Thyroid gland (tissue), 4 donors: ENCODE measurements around the gene LPP.

ENCODE experiments used
- POLR2A ChIP-seq, 2 donors: fragments of 450-650 bp; IDR thresholded peaks; one replicate each; pipeline ENCODE4 v1.6.1; 2017; ENCODE audit warnings: antibody characterized with exemption in 2 of 2, mild to moderate bottlenecking in 2 of 2, moderate library complexity in 1 of 2
- TF ChIP-seq, protein P1 (sequence below), 6 experiments: fragments of 200-600 bp in 3 of 6; fragments of 450-650 bp in 3 of 6; sonication (generic) in 3 of 6; IDR thresholded peaks; one replicate each; pipeline ENCODE4 v1.5.1; 2016 to 2019; ENCODE audit warnings: antibody characterized with exemption in 6 of 6, mild to moderate bottlenecking in 2 of 6, inconsistent platforms in 1 of 6, moderate library complexity in 1 of 6

DNA sequence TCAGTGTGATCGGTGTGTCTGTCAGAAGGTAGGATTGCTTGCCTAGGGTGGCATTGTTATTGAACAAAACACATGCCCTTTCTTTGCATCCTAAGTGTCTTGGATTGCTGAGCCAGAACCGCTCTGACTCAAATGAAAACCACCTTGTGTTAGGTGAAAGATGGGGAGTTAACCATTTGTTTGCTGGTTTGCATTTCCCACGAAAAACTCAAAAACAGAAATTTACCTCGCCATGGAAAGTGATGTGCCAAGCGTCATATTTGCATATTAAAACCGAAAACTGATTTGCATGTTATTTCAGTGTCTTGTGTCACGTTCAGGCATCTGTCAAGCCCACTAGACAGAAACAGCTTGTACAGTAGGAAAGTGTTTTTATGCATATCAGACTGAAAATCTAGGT is 543.2 kb downstream of the LPP start:
- TF ChIP-seq POLR2A (IDR thresholded peaks at IDR 0.05), result no peak
- TF ChIP-seq, protein P1, sequence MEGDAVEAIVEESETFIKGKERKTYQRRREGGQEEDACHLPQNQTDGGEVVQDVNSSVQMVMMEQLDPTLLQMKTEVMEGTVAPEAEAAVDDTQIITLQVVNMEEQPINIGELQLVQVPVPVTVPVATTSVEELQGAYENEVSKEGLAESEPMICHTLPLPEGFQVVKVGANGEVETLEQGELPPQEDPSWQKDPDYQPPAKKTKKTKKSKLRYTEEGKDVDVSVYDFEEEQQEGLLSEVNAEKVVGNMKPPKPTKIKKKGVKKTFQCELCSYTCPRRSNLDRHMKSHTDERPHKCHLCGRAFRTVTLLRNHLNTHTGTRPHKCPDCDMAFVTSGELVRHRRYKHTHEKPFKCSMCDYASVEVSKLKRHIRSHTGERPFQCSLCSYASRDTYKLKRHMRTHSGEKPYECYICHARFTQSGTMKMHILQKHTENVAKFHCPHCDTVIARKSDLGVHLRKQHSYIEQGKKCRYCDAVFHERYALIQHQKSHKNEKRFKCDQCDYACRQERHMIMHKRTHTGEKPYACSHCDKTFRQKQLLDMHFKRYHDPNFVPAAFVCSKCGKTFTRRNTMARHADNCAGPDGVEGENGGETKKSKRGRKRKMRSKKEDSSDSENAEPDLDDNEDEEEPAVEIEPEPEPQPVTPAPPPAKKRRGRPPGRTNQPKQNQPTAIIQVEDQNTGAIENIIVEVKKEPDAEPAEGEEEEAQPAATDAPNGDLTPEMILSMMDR (IDR thresholded peaks at IDR 0.05), result no peak
